HEK293T (cell line): Measurements from ENCODE around the gene BTBD3.

Experiments used
- CTCF ChIA-PET: fragments of 350-600 bp; formaldehyde crosslinking; extraction: SDS; loops from one replicate; lab custom pipeline; 2021; ENCODE audit warnings: antibody characterized with exemption, inconsistent platforms; lab: Yijun Ruan, JAX
- POLR2A ChIA-PET: fragments of 350-600 bp; formaldehyde crosslinking; extraction: SDS; loops from one replicate; lab custom pipeline; 2020; ENCODE audit warnings: antibody characterized with exemption, inconsistent platforms; lab: Yijun Ruan, JAX
- DNase-seq: peaks from one replicate; pipeline ENCODE4 v3.0.0; 2012; ENCODE audit warnings: mixed read lengths; ENCODE audit errors: extremely low spot score
- ARNT ChIP-seq: fragments of 450-650 bp; IDR thresholded peaks from 2 replicates; pipeline ENCODE4 v1.6.1; 2017; ENCODE audit warnings: mild to moderate bottlenecking
- BHLHE40 ChIP-seq: fragments of 450-650 bp; IDR thresholded peaks from 2 replicates; pipeline ENCODE4 v1.6.1; 2016; ENCODE audit warnings: mild to moderate bottlenecking, moderate library complexity, borderline replicate concordance
- CTBP1 ChIP-seq: fragments of 450-650 bp; IDR thresholded peaks from 2 replicates; pipeline ENCODE4 v1.6.1; 2016; ENCODE audit warnings: borderline replicate concordance
- ELF4 ChIP-seq: fragments of 450-650 bp; IDR thresholded peaks from 2 replicates; pipeline ENCODE4 v1.6.1; 2017; ENCODE audit warnings: antibody characterized with exemption
- FOXA1 ChIP-seq: fragments of 450-650 bp; IDR thresholded peaks from 2 replicates; pipeline ENCODE4 v1.6.1; 2016; ENCODE audit warnings: mild to moderate bottlenecking
- FOXK2 ChIP-seq: fragments of 450-650 bp; IDR thresholded peaks from 2 replicates; pipeline ENCODE4 v1.6.1; 2016; ENCODE audit warnings: mild to moderate bottlenecking
- FOXM1 ChIP-seq: fragments of 450-650 bp; IDR thresholded peaks from 2 replicates; pipeline ENCODE4 v1.6.1; 2017; ENCODE audit warnings: mild to moderate bottlenecking, borderline replicate concordance
- HDGF ChIP-seq: fragments of 450-650 bp; IDR thresholded peaks from 2 replicates; pipeline ENCODE4 v1.6.1; 2017; ENCODE audit warnings: antibody characterized with exemption, borderline replicate concordance
- L3MBTL2 ChIP-seq: fragments of 450-650 bp; conservative IDR thresholded peaks from 2 replicates; pipeline ENCODE4 v1.6.1; 2016; ENCODE audit warnings: mild to moderate bottlenecking
- LEF1 ChIP-seq: fragments of 450-650 bp; IDR thresholded peaks from 2 replicates; pipeline ENCODE4 v1.6.1; 2017; ENCODE audit warnings: mild to moderate bottlenecking, borderline replicate concordance
- NFRKB ChIP-seq: fragments of 450-650 bp; IDR thresholded peaks from 2 replicates; pipeline ENCODE4 v1.6.1; 2016; ENCODE audit warnings: mild to moderate bottlenecking, moderate library complexity
- PKNOX1 ChIP-seq: fragments of 450-650 bp; IDR thresholded peaks from 2 replicates; pipeline ENCODE4 v1.6.1; 2016
- SP1 ChIP-seq: fragments of 450-650 bp; IDR thresholded peaks from 2 replicates; pipeline ENCODE4 v1.6.1; 2017
- SUZ12 ChIP-seq: fragments of 450-650 bp; IDR thresholded peaks from 2 replicates; pipeline ENCODE4 v1.6.1; 2016; ENCODE audit warnings: mild to moderate bottlenecking
- TARDBP ChIP-seq: fragments of 450-650 bp; IDR thresholded peaks from 2 replicates; pipeline ENCODE4 v1.6.1; 2016
- ZNF384 ChIP-seq: fragments of 450-650 bp; IDR thresholded peaks from 2 replicates; pipeline ENCODE4 v1.6.1; 2016

Gene BTBD3

GRCh38 chr20:11929947-11930346, 12.3 kb downstream of the BTBD3 start:
- POLR2A ChIA-PET, result no interaction called here
- CTCF ChIA-PET, result no interaction called here
- DNase-seq, result no peak
- TF ChIP-seq LEF1 (no peak), ELF4 (no peak), TARDBP (no peak), CTBP1 (no peak), SP1 (no peak), ZNF384 (no peak), FOXM1 (no peak), HDGF (no peak), FOXA1 (no peak), L3MBTL2 (no peak), PKNOX1 (no peak), NFRKB (no peak), BHLHE40 (no peak), SUZ12 (no peak), ARNT (no peak)

GRCh38 chr20:11935212-11936154, 17.8 kb downstream of the BTBD3 start:
- POLR2A ChIA-PET, result interaction anchor here (1.3 kb wide), 1 partner anchor 11 kb away, joined by 3 read pairs; no protein-coding TSS in a partner anchor
- CTCF ChIA-PET, result interaction anchor here (0.6 to 0.7 kb wide), 2 partner anchors 128 to 255 kb away, joined by 3 to 4 read pairs; no protein-coding TSS in a partner anchor
- no peak for DNase-seq
- TF ChIP-seq TARDBP, result no peak
- no peak for TF ChIP-seq FOXM1

GRCh38 chr20:11936157-11936556, 18.5 kb downstream of the BTBD3 start:
- TF ChIP-seq FOXK2, result no peak
- TF ChIP-seq ARNT, result no peak
- TF ChIP-seq PKNOX1, result no peak
- TF ChIP-seq TARDBP, result no peak
- TF ChIP-seq ZNF384, result no peak
- no peak for TF ChIP-seq BHLHE40
- TF ChIP-seq FOXA1, result no peak
- POLR2A ChIA-PET, result no interaction called here
- CTCF ChIA-PET, result no interaction called here
- DNase-seq, result no peak

- ChIA-PET POLR2A (no interaction called here), CTCF (interaction anchor here (0.5 kb wide), 1 partner anchor 11 kb away, joined by 3 read pairs; no protein-coding TSS in a partner anchor)
- DNase-seq, result no peak
- TF ChIP-seq FOXA1, result no peak
- no peak for TF ChIP-seq ELF4
- no peak for TF ChIP-seq L3MBTL2
- no peak for TF ChIP-seq CTBP1
These were observed 19.5 kb downstream of the BTBD3 start for GRCh38 chr20:11937230-11937629.

- ChIA-PET POLR2A (no interaction called here), CTCF (no interaction called here)
- TF ChIP-seq CTBP1 (no peak), FOXK2 (no peak), HDGF (no peak), SUZ12 (no peak), ELF4 (no peak), ARNT (no peak), PKNOX1 (no peak), ZNF384 (no peak), L3MBTL2 (no peak)
- DNase-seq, result no peak
These were observed 24.0 kb downstream of the BTBD3 start for GRCh38 chr20:11941593-11942246.

- DNase-seq, result no peak
- ChIA-PET POLR2A (no interaction called here), CTCF (no interaction called here)
- no peak for TF ChIP-seq L3MBTL2
- TF ChIP-seq BHLHE40, result no peak
- TF ChIP-seq ELF4, result no peak
- TF ChIP-seq ARNT, result no peak
- no peak for TF ChIP-seq SUZ12
These were observed 26.1 kb downstream of the BTBD3 start for GRCh38 chr20:11943778-11944177.

GRCh38 chr20:11948806-11949205, 31.1 kb downstream of the BTBD3 start:
- CTCF ChIA-PET, result interaction anchor here (0.6 to 1.1 kb wide), 2 partner anchors 12 to 36 kb away, joined by 3 read pairs; no protein-coding TSS in a partner anchor
- DNase-seq, result no peak
- POLR2A ChIA-PET, result no interaction called here
- TF ChIP-seq LEF1 (no peak), ELF4 (no peak), PKNOX1 (no peak), HDGF (no peak), CTBP1 (no peak), FOXA1 (no peak), BHLHE40 (no peak), ZNF384 (no peak), ARNT (no peak), SP1 (no peak), NFRKB (no peak), FOXK2 (no peak), TARDBP (no peak), L3MBTL2 (no peak), SUZ12 (no peak), FOXM1 (no peak)
